OCI-LY1 (cell line): Measurements from ENCODE around the gene ABLIM3.

Experiments used
- H2AFZ ChIP-seq: fragments of 200-600 bp; sonication (generic), shearing (Covaris generic); 2 replicates; pipeline ENCODE4 v1.6.0; 2014; ENCODE audit warnings: antibody characterized with exemption, mild to moderate bottlenecking, low read length
- H3F3A ChIP-seq: fragments of 200-600 bp; sonication (generic), shearing (Covaris generic); 2 replicates; pipeline ENCODE4 v1.6.0; 2014; ENCODE audit warnings: mild to moderate bottlenecking, antibody characterized with exemption, low read length, moderate library complexity; ENCODE audit not compliant: insufficient read depth
- H3K27ac ChIP-seq: fragments of 200-600 bp; sonication (generic); 2 replicates; pipeline ENCODE4 v1.5.1; 2014; ENCODE audit warnings: low read length, mixed run types, mild to moderate bottlenecking, low read depth; ENCODE audit not compliant: poor library complexity, severe bottlenecking
- H3K27me3 ChIP-seq: fragments of 200-600 bp; sonication (generic); 2 replicates; pipeline ENCODE4 v1.6.0; 2014; ENCODE audit warnings: antibody characterized with exemption, mild to moderate bottlenecking, low read length, moderate library complexity; ENCODE audit not compliant: insufficient read depth
- H3K36me3 ChIP-seq: fragments of 200-600 bp; sonication (generic); 2 replicates; pipeline ENCODE4 v1.6.1; 2014; ENCODE audit warnings: mild to moderate bottlenecking, antibody characterized with exemption, low read length, moderate library complexity, mixed read lengths; ENCODE audit not compliant: insufficient read depth
- H3K4me1 ChIP-seq: fragments of 200-600 bp; sonication (generic); 2 replicates; pipeline ENCODE4 v1.5.1; 2014; ENCODE audit warnings: mild to moderate bottlenecking, low read length, moderate library complexity; ENCODE audit not compliant: insufficient read depth, severe bottlenecking
- H3K4me2 ChIP-seq: fragments of 200-600 bp; sonication (generic), shearing (Covaris generic); 2 replicates; pipeline ENCODE4 v1.6.1; 2014; ENCODE audit warnings: low read length
- H3K4me3 ChIP-seq: fragments of 200-600 bp; sonication (generic); 2 replicates; pipeline ENCODE4 v1.5.1; 2014; ENCODE audit warnings: low read length, low read depth, mild to moderate bottlenecking, mixed read lengths; ENCODE audit not compliant: poor library complexity, severe bottlenecking
- H3K79me2 ChIP-seq: fragments of 200-600 bp; shearing (Covaris generic); 2 replicates; pipeline ENCODE4 v1.6.1; 2016; ENCODE audit warnings: mixed run types, low read length, mixed read lengths; ENCODE audit not compliant: insufficient read depth
- H3K9ac ChIP-seq: fragments of 200-600 bp; sonication (generic), shearing (Covaris generic); 2 replicates; pipeline ENCODE4 v1.6.1; 2014; ENCODE audit warnings: mild to moderate bottlenecking, low read length, mixed read lengths
- H3K9me2 ChIP-seq: fragments of 200-600 bp; sonication (generic), shearing (Covaris generic); 2 replicates; pipeline ENCODE4 v1.6.1; 2014; ENCODE audit warnings: low read depth, mild to moderate bottlenecking, low read length, mixed read lengths
- H3K9me3 ChIP-seq: fragments of 200-600 bp; shearing (Covaris generic); 2 replicates; pipeline ENCODE4 v1.6.1; 2014; ENCODE audit warnings: low read length, mixed read lengths
- H4K20me1 ChIP-seq: fragments of 200-600 bp; sonication (generic), shearing (Covaris generic); 2 replicates; pipeline ENCODE4 v1.6.0; 2016; ENCODE audit warnings: mild to moderate bottlenecking, low read length; ENCODE audit not compliant: insufficient read depth
- EZH2 ChIP-seq: fragments of 200-600 bp; sonication (generic), shearing (Covaris generic); IDR thresholded peaks from 2 replicates; pipeline ENCODE4 v1.8.0; 2017; ENCODE audit warnings: borderline replicate concordance, mixed run types, mild to moderate bottlenecking, antibody characterized with exemption, low read length, moderate library complexity, mixed read lengths
- TF ChIP-seq, protein P1 (sequence below): fragments of 200-600 bp; sonication (generic), shearing (Covaris generic); IDR thresholded peaks from 2 replicates; pipeline ENCODE4 v1.5.1; 2017; ENCODE audit warnings: mild to moderate bottlenecking, antibody characterized with exemption, low read length, moderate library complexity, mixed read lengths

ABLIM3 gene

DNA sequence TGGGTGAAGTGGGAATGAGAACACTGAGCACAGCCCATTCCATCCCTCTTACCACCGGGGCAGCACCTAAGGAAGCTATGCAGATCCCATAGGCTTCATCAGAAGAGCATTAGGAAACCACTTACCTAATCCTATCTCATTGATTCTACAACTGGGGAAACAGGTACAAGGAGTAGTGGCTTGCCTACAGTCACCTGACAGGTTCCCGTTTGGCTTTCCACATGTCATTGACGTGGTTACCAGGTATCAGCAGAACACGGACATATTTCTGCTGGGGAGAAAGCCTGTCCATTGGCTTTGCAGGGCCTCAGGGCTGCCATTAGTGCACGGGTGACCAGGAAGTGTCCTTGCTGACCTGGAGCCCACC lies 141.7 kb downstream of the ABLIM3 start:
- no peaks in the 10 kb centered on the region for H3K79me2 ChIP-seq
- no peaks in the 10 kb centered on the region for H3K9me2 ChIP-seq
- TF ChIP-seq, protein P1, sequence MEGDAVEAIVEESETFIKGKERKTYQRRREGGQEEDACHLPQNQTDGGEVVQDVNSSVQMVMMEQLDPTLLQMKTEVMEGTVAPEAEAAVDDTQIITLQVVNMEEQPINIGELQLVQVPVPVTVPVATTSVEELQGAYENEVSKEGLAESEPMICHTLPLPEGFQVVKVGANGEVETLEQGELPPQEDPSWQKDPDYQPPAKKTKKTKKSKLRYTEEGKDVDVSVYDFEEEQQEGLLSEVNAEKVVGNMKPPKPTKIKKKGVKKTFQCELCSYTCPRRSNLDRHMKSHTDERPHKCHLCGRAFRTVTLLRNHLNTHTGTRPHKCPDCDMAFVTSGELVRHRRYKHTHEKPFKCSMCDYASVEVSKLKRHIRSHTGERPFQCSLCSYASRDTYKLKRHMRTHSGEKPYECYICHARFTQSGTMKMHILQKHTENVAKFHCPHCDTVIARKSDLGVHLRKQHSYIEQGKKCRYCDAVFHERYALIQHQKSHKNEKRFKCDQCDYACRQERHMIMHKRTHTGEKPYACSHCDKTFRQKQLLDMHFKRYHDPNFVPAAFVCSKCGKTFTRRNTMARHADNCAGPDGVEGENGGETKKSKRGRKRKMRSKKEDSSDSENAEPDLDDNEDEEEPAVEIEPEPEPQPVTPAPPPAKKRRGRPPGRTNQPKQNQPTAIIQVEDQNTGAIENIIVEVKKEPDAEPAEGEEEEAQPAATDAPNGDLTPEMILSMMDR, result no peak
- TF ChIP-seq EZH2, result no peak
- H2AFZ ChIP-seq, result no peak overlapping the region
- H3F3A ChIP-seq, result no peaks in the 10 kb centered on the region
- H3K4me1 ChIP-seq, result no peaks in the 10 kb centered on the region
- no peak overlapping the region for H3K9ac ChIP-seq
- no peak overlapping the region for H3K4me2 ChIP-seq
- no peak overlapping the region for H3K27ac ChIP-seq
- H3K36me3 ChIP-seq, result no peaks in the 10 kb centered on the region
- H3K4me3 ChIP-seq, result no peak overlapping the region
- H4K20me1 ChIP-seq, result no peaks in the 10 kb centered on the region
- 0 out of 2 replicates have a peak, but pooled peaks cover 4% of the 10 kb centered on the region for H3K27me3 ChIP-seq
- no peaks in the 10 kb centered on the region for H3K9me3 ChIP-seq

DNA sequence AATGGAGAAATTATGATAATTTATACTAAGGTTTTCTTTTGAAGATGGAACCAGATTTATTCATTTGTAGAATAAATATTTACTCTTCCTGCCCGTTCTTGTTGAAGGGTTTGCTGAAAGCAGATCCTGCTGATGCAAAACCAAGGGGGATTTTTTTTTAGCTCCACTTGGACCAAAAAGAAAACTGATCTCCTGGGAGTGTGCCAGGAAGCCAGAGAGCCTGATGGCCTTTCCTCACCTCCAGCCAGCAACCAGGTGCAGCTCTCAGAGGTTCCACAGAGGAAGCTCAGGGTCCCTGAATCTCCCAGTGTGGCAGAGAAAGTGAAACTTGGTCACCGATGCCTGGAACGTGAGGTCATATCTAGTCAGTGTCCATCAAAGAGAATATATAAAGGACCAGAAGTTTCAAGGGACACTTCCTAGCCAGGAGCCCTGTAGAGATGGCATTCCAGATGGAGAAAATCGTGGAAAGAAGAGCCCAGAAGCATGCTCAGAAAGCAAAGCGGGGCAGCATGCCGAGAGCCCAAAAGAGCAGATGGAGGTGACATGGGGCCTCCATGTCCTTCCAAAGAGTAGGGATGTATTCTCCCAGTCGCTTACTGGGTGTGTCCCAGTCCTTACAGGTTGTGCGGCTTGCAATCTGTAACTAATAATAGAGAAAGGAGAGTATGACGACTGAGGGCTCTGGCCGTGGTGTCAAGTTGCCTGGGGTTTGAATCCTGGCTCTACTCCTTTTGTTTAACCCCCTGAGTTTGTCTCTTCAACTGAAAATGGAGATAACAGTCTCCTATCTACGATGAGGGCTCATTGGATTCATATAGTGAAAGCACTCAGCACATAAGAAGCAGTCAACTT lies 142.6 kb downstream of the ABLIM3 start:
- Histone ChIP-seq H3K36me3 (no peaks in the 10 kb centered on the region), H3K27me3 (0 out of 2 replicates have a peak, but pooled peaks cover 4% of the 10 kb centered on the region), H3K4me1 (no peaks in the 10 kb centered on the region), H3K4me2 (no peak overlapping the region), H2AFZ (no peak overlapping the region), H3F3A (no peaks in the 10 kb centered on the region), H3K9me3 (no peaks in the 10 kb centered on the region), H3K9ac (no peak overlapping the region), H3K9me2 (no peaks in the 10 kb centered on the region), H3K4me3 (no peak overlapping the region), H3K79me2 (no peaks in the 10 kb centered on the region), H4K20me1 (no peaks in the 10 kb centered on the region), H3K27ac (no peak overlapping the region)
- TF ChIP-seq EZH2, result no peak
- TF ChIP-seq, protein P1, result no peak

DNA sequence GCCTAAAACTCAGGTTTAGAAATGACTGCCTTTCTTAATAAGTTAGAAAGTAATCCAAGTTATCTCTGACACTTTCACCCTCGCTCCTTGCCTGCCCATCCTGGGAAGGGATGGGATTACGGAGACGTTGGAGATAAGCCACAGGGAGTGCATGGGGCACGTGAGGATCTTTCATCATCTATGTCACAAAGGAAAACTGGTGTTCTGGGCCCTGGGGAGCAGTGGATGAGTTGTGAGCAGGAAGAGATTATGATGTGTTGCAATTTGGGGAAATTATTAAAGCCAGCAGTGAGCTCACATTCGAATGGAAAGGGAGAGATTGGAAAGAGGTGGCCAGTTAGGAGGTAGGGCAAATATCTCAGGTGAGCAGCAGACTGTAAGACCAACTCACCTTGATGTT lies 143.2 kb downstream of the ABLIM3 start:
- Histone ChIP-seq H3K9ac (no peak overlapping the region), H3K79me2 (no peaks in the 10 kb centered on the region), H3K4me3 (no peak overlapping the region), H3K27ac (no peak overlapping the region), H2AFZ (no peak overlapping the region), H3K36me3 (no peaks in the 10 kb centered on the region), H3K9me2 (no peaks in the 10 kb centered on the region), H3K4me1 (no peaks in the 10 kb centered on the region), H3F3A (no peaks in the 10 kb centered on the region), H3K4me2 (no peak overlapping the region), H3K9me3 (no peaks in the 10 kb centered on the region), H3K27me3 (0 out of 2 replicates have a peak, but pooled peaks cover 4% of the 10 kb centered on the region), H4K20me1 (no peaks in the 10 kb centered on the region)
- TF ChIP-seq, protein P1, result no peak
- no peak for TF ChIP-seq EZH2
